Omental fat pad (tissue), 4 donors: ENCODE data around the gene NDUFAB1. TPM values are rescaled to one million over a fixed set of nuclear protein-coding genes. Genes with fewer than 3 reads are reported as not detected.

Experiments
- ATAC-seq: fragments of 150-250 bp; one replicate; pipeline ENCODE4 v1.9.1; 2016; ENCODE audit warnings: mild to moderate bottlenecking, moderate library complexity; ENCODE audit not compliant: low FRiP score
- DNase-seq: peaks from one replicate; pipeline ENCODE4 v3.0.0-alpha.2; 2019; ENCODE audit warnings: low spot score
- total RNA-seq, 4 donors: library from RNA; depleted of rRNA; stranded (reverse); fragments of >200 nt; gene quantifications; one replicate each; pipeline ENCODE4 v1.1.0, GENCODE V29; 2016
- TF ChIP-seq, protein P1 (sequence below), 3 donors: fragments of 450-650 bp; IDR thresholded peaks; one replicate each; pipeline ENCODE4 v1.5.1; 2016 to 2017; ENCODE audit warnings: antibody characterized with exemption in 3 of 3, mild to moderate bottlenecking in 3 of 3, moderate library complexity in 2 of 3

Gene NDUFAB1
- total RNA-seq, 4 donors from 2014 or later: 48.5 to 92.6 (median 73.4) TPM

DNA sequence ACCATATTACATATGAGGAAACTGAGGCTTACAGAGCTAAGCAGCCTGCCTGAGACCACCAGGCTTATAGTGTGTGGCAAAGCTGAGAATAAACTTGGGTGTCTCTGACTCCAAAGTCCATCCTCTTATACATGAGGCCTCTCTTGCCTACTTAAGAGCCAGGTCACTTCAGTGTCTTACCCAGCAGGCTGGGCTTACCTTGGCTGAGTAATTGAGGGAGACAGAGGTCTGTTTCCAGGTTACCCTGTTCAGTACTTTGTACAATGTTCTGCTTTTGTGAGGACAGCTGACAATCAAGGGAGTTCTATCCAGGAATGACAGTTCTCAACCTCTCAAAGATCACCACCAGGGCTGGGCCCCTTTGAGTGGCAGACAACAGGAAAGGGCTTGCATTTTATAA, 14.4 kb downstream of the NDUFAB1 start:
- DNase-seq (no peak), ATAC-seq (no peak)
- TF ChIP-seq, protein P1, sequence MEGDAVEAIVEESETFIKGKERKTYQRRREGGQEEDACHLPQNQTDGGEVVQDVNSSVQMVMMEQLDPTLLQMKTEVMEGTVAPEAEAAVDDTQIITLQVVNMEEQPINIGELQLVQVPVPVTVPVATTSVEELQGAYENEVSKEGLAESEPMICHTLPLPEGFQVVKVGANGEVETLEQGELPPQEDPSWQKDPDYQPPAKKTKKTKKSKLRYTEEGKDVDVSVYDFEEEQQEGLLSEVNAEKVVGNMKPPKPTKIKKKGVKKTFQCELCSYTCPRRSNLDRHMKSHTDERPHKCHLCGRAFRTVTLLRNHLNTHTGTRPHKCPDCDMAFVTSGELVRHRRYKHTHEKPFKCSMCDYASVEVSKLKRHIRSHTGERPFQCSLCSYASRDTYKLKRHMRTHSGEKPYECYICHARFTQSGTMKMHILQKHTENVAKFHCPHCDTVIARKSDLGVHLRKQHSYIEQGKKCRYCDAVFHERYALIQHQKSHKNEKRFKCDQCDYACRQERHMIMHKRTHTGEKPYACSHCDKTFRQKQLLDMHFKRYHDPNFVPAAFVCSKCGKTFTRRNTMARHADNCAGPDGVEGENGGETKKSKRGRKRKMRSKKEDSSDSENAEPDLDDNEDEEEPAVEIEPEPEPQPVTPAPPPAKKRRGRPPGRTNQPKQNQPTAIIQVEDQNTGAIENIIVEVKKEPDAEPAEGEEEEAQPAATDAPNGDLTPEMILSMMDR (IDR thresholded peaks at IDR 0.05): no peak

DNA sequence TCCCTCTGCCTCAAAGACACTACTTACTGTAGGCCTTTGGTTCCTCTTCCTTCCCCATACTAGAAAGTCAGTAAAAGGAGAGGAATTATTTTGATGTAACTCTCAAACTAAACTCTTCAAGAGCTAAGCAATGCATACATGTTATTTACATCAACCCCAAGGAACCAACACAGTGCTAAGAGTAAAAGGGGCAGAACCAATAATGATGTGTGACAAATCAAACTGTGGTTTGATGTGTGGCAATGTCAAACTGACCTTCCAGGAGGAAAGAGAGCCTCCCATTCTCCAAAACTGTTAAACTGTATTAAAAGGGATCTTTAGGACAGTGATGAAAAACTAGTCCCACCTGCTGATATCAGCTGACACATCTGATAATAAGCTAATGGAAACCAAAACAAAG, 15.7 kb downstream of the NDUFAB1 start:
- TF ChIP-seq, protein P1 (IDR thresholded peaks at IDR 0.05): no peak
- DNase-seq: no peak
- no peak for ATAC-seq

DNA sequence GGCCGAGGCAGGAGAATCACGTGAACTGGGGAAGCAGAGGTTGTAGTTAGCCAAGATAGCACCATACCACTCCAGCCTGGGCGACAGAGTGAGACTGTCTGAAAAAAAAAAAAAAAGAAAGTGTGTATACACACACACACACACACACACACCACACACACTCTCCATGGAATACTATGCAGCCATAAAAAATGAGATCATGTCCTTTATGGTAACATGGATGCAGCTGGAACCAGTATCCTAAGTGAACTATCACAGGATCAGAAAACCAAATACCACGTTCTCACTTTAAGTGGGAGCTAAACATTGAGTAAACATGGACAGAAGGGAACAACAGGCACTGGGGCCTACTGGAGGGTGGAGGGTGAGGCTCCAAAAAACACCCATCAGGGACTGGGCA, 16.7 kb downstream of the NDUFAB1 start:
- no peak for DNase-seq
- TF ChIP-seq, protein P1 (IDR thresholded peaks at IDR 0.05): no peak
- no peak for ATAC-seq

DNA sequence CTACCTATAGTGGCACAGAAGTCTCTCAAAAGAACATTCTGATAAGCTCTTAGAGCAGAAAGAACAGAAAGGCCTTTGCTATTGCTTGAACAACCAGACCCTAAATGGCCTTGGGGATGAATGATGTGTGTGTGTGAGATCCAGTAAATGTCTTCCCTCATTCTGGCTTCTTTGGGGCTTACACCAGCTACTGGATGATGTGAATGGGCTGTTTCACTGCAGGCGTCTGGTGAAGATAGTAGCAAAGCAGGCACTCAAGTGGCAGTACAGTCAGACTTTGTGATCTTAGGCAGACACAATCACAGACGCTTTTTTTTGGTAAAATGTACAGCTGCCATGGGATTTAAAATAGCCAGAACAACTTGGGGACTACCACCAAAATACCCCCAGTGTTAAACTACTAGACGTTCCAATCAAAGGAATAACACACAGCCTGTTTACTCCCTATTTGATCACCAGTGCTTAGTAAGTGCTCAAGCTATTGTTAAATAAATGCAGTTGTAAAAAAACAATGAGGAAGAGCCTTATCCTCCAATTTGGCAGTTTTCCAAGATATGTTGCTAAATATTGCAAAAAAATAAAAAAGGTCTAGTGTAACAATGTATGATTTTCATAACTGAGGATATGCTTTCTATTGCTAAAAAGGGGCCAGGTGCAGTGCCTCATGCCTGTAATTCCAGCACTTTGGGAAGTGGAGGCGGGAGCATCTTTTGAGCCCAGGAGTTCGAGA, 17.9 kb downstream of the NDUFAB1 start:
- ATAC-seq (no peak), DNase-seq (no peak)
- TF ChIP-seq, protein P1 (IDR thresholded peaks at IDR 0.05): no peak

DNA sequence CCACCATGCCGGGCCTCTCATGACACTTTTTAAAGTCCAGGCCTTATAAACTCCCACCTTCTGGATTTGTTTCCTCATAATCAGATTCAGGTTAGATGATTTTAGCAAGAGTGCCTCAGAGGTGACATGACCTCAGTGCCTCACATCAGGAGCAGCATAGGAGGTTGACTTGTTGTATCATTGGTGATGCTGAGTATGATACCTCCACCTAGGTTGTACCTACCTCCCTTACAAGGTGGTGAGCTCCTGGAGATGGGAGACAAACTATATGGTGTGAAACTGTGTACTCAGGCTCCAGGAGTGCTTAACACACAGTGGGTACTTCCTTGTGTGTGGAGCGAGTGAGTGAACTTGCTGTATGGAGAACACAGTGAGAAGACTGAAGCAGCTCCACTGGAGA, 18.6 kb downstream of the NDUFAB1 start:
- DNase-seq (no peak), ATAC-seq (no peak)
- TF ChIP-seq, protein P1 (IDR thresholded peaks at IDR 0.05): no peak

DNA sequence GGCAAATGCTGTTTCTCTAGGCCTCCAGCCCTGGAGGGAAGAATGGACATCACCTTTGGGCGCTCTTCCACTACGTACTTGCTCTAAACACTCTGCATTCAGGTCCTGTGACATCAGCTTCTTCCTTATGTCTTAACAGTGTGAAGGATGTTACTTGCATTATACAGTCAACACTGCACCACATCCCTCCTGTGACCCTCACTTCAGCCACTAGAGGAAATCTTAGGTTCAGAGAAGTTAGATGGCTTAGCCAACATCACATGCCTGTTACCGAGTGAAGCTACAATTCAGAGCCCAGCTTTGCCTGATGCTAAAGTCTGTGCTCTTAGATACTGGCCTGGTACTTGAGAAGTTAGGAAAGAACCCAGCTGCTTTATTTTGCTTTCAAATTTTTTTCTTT, 20.3 kb downstream of the NDUFAB1 start:
- TF ChIP-seq, protein P1 (IDR thresholded peaks at IDR 0.05): no peak
- ATAC-seq (no peak), DNase-seq (no peak)

DNA sequence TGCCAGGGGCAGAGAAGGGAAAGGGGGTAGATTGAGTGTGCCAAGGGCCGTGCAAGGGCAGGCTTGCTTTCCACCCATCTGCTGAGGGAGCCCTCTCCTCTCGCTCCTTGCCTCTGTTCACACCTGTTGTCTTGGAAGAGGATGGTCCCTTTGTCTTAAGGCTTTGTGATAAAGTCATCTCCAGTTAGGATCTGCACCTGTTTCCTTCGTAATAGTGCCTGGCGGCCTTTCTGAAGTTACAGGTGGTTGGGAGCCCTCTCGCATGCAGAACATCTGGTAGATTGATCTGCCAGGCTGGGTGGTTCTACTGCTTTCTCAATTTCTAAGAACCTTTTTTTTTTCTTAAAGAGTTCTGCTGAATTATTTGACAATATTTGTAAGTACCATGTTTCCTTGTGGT, 22.3 kb downstream of the NDUFAB1 start:
- ATAC-seq (no peak), DNase-seq (no peak)
- TF ChIP-seq, protein P1 (IDR thresholded peaks at IDR 0.05): no peak
